GM23338 (cell line): ENCODE results near the gene EPHA4. TPM values are rescaled to one million over a fixed set of nuclear protein-coding genes. Genes with fewer than 3 reads are reported as not detected.
A peak's percentile ranks its signal among the peaks of the same experiment; 100 is the strongest.

Source experiments
- ATAC-seq: fragments of 200-7000 bp; cut with Tn5 transposase; 3 replicates; pipeline ENCODE4 v1.9.1; 2020
- DNase-seq: peaks from one replicate; pipeline ENCODE4 v3.0.0-alpha.2; 2015; ENCODE audit warnings: low spot score
- H2AFZ ChIP-seq: fragments of 200-600 bp; sonication (generic); 2 replicates; pipeline ENCODE4 v1.8.0; 2016; ENCODE audit warnings: antibody characterized with exemption, mild to moderate bottlenecking, moderate library complexity
- H3F3A ChIP-seq: fragments of 200-600 bp; sonication (generic); replicated peaks from 2 replicates; pipeline ENCODE4 v1.8.0; 2017; ENCODE audit warnings: antibody characterized with exemption, mixed run types, low read depth
- H3K27ac ChIP-seq: fragments of 200-600 bp; sonication (generic); 2 replicates; pipeline ENCODE4 v1.6.1; 2016; ENCODE audit warnings: low read depth
- H3K27me3 ChIP-seq: fragments of 200-600 bp; sonication (generic); 2 replicates; pipeline ENCODE4 v1.8.0; 2016; ENCODE audit warnings: mild to moderate bottlenecking, mixed run types, moderate library complexity; ENCODE audit not compliant: insufficient read depth
- H3K36me3 ChIP-seq: fragments of 200-600 bp; sonication (generic); 2 replicates; pipeline ENCODE4 v1.8.0; 2016; ENCODE audit warnings: mild to moderate bottlenecking; ENCODE audit not compliant: insufficient read depth
- H3K4me1 ChIP-seq: fragments of 200-600 bp; sonication (generic); 2 replicates; pipeline ENCODE4 v1.8.0; 2016; ENCODE audit warnings: mild to moderate bottlenecking, moderate library complexity; ENCODE audit not compliant: insufficient read depth
- H3K4me2 ChIP-seq: fragments of 200-600 bp; sonication (generic); 2 replicates; pipeline ENCODE4 v1.7.1; 2017; ENCODE audit warnings: mixed run types
- H3K4me3 ChIP-seq: fragments of 200-600 bp; sonication (generic); 2 replicates; pipeline ENCODE4 v1.6.1; 2016; ENCODE audit warnings: mixed run types
- H3K79me2 ChIP-seq: fragments of 200-600 bp; sonication (generic); replicated peaks from 2 replicates; pipeline ENCODE4 v1.8.0; 2017; ENCODE audit warnings: mild to moderate bottlenecking; ENCODE audit not compliant: insufficient read depth
- H3K9me2 ChIP-seq: fragments of 200-600 bp; sonication (generic); 2 replicates; pipeline ENCODE4 v1.8.0; 2017; ENCODE audit not compliant: insufficient read depth
- H4K20me1 ChIP-seq: fragments of 200-600 bp; sonication (generic); replicated peaks from 2 replicates; pipeline ENCODE4 v1.8.0; 2017; ENCODE audit warnings: mild to moderate bottlenecking; ENCODE audit not compliant: insufficient read depth
- H3K27ac Mint-ChIP-seq: 2 replicates; pipeline ENCODE4 v1.8.0; 2020; ENCODE audit warnings: inconsistent platforms, mild to moderate bottlenecking, moderate library complexity, mixed read lengths
- H3K27me3 Mint-ChIP-seq: 3 replicates; pipeline ENCODE4 v1.8.0; 2022; ENCODE audit warnings: low read depth, mild to moderate bottlenecking, moderate library complexity, mixed read lengths, inconsistent platforms; ENCODE audit not compliant: insufficient read depth, poor library complexity
- H3K36me3 Mint-ChIP-seq: 3 replicates; pipeline ENCODE4 v1.8.0; 2021; ENCODE audit warnings: low read depth, mild to moderate bottlenecking, inconsistent platforms, moderate library complexity, mixed read lengths
- H3K4me1 Mint-ChIP-seq: 3 replicates; pipeline ENCODE4 v1.8.0; 2020; ENCODE audit warnings: mild to moderate bottlenecking, inconsistent platforms, mixed read lengths
- H3K4me3 Mint-ChIP-seq: 3 replicates; pipeline ENCODE4 v1.8.0; 2021; ENCODE audit warnings: moderate library complexity, mild to moderate bottlenecking, inconsistent platforms, mixed read lengths
- H3K9me3 Mint-ChIP-seq: 3 replicates; pipeline ENCODE4 v1.8.0; 2020; ENCODE audit warnings: moderate library complexity, mild to moderate bottlenecking, inconsistent platforms, mixed read lengths
- CREB1 ChIP-seq: fragments of 250-450 bp; sonication (Bioruptor Pico); IDR thresholded peaks from 2 replicates; pipeline ENCODE4 v1.5.0; 2020; ENCODE audit warnings: low read depth, mild to moderate bottlenecking, moderate library complexity
- EZH2 ChIP-seq: fragments of 200-600 bp; sonication (generic); IDR thresholded peaks from one replicate; pipeline ENCODE4 v1.8.0; 2017; ENCODE audit warnings: antibody characterized with exemption, mild to moderate bottlenecking, low read depth; ENCODE audit not compliant: unreplicated experiment
- EZH2phosphoT487 ChIP-seq: fragments of 200-600 bp; sonication (generic); IDR thresholded peaks from one replicate; pipeline ENCODE4 v1.8.1; 2018; ENCODE audit warnings: antibody characterized with exemption; ENCODE audit not compliant: unreplicated experiment
- JUNB ChIP-seq: IDR thresholded peaks from one replicate; pipeline ENCODE4 v1.6.1; 2016; ENCODE audit warnings: antibody characterized with exemption; ENCODE audit not compliant: unreplicated experiment
- POLR2AphosphoS5 ChIP-seq: IDR thresholded peaks from 2 replicates; pipeline ENCODE4 v1.6.1; 2016; ENCODE audit warnings: antibody characterized with exemption, low read depth
- STAT1 ChIP-seq: IDR thresholded peaks from one replicate; pipeline ENCODE4 v1.6.1; 2016; ENCODE audit warnings: antibody characterized with exemption; ENCODE audit not compliant: unreplicated experiment
- ZNF114 ChIP-seq: fragments of 250-450 bp; sonication (Bioruptor Pico); IDR thresholded peaks from 2 replicates; pipeline ENCODE4 v1.5.0; 2020; ENCODE audit warnings: mild to moderate bottlenecking, moderate library complexity
- ZNF331 ChIP-seq: fragments of 250-450 bp; sonication (Bioruptor Pico); IDR thresholded peaks from 2 replicates; pipeline ENCODE4 v1.5.0; 2020; ENCODE audit warnings: low read depth, mild to moderate bottlenecking, moderate library complexity
- polyA plus RNA-seq: library from polyadenylated mRNA; unstranded; fragments of >200 nt; fragmentation: Nextera tagmentation; extraction: Ambion mirVana; gene quantifications from 2 replicates; pipeline ENCODE4 v1.2.1, GENCODE V29; 2016
- total RNA-seq: library from RNA; depleted of rRNA; stranded (reverse); fragments of >200 nt; shearing (Covaris generic); gene quantifications from 2 replicates; pipeline ENCODE4 v1.2.3, GENCODE V29; 2014
- TF ChIP-seq, protein P1 (sequence below): fragments of 250-450 bp; sonication (Bioruptor Pico); IDR thresholded peaks from 2 replicates; pipeline ENCODE4 v1.5.0; 2020; ENCODE audit warnings: mild to moderate bottlenecking, moderate library complexity
- TF ChIP-seq, protein P2 (sequence below): IDR thresholded peaks from 2 replicates; pipeline ENCODE4 v1.6.1; 2016; ENCODE audit warnings: antibody characterized with exemption

The EPHA4 gene
- total and polyA plus RNA-seq, 2 experiments from 2014 or later: 4.1 to 6.2 TPM

DNA sequence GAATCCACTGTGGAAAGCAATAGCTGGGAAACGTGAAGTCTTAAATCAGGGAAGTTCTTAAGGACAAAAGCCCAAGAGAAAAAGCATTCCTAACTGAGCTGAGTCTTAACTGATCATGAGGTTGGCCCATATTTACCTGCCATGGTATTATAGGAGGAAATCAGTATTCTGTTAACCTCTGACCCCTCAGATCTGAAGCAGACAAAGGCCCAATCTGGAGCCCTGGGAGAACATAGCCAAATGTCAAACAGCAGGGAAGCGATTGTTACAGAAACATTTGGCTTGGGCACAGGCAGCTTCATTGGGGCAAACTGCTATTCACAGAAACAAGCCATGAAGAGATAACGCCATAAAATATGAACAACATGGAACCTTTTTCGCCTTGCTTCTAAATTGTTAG lies 18.8 kb downstream of the EPHA4 start:
- peaks cover 38% of the 10 kb centered on the region for H3K4me1 ChIP-seq
- no peaks in the 10 kb centered on the region for H3K9me3 Mint-ChIP-seq

More for the DNA sequence above, 18.8 kb downstream of the EPHA4 start:
- no peak for TF ChIP-seq CREB1 (CRISPR knock-in tag)
- TF ChIP-seq, protein P1, sequence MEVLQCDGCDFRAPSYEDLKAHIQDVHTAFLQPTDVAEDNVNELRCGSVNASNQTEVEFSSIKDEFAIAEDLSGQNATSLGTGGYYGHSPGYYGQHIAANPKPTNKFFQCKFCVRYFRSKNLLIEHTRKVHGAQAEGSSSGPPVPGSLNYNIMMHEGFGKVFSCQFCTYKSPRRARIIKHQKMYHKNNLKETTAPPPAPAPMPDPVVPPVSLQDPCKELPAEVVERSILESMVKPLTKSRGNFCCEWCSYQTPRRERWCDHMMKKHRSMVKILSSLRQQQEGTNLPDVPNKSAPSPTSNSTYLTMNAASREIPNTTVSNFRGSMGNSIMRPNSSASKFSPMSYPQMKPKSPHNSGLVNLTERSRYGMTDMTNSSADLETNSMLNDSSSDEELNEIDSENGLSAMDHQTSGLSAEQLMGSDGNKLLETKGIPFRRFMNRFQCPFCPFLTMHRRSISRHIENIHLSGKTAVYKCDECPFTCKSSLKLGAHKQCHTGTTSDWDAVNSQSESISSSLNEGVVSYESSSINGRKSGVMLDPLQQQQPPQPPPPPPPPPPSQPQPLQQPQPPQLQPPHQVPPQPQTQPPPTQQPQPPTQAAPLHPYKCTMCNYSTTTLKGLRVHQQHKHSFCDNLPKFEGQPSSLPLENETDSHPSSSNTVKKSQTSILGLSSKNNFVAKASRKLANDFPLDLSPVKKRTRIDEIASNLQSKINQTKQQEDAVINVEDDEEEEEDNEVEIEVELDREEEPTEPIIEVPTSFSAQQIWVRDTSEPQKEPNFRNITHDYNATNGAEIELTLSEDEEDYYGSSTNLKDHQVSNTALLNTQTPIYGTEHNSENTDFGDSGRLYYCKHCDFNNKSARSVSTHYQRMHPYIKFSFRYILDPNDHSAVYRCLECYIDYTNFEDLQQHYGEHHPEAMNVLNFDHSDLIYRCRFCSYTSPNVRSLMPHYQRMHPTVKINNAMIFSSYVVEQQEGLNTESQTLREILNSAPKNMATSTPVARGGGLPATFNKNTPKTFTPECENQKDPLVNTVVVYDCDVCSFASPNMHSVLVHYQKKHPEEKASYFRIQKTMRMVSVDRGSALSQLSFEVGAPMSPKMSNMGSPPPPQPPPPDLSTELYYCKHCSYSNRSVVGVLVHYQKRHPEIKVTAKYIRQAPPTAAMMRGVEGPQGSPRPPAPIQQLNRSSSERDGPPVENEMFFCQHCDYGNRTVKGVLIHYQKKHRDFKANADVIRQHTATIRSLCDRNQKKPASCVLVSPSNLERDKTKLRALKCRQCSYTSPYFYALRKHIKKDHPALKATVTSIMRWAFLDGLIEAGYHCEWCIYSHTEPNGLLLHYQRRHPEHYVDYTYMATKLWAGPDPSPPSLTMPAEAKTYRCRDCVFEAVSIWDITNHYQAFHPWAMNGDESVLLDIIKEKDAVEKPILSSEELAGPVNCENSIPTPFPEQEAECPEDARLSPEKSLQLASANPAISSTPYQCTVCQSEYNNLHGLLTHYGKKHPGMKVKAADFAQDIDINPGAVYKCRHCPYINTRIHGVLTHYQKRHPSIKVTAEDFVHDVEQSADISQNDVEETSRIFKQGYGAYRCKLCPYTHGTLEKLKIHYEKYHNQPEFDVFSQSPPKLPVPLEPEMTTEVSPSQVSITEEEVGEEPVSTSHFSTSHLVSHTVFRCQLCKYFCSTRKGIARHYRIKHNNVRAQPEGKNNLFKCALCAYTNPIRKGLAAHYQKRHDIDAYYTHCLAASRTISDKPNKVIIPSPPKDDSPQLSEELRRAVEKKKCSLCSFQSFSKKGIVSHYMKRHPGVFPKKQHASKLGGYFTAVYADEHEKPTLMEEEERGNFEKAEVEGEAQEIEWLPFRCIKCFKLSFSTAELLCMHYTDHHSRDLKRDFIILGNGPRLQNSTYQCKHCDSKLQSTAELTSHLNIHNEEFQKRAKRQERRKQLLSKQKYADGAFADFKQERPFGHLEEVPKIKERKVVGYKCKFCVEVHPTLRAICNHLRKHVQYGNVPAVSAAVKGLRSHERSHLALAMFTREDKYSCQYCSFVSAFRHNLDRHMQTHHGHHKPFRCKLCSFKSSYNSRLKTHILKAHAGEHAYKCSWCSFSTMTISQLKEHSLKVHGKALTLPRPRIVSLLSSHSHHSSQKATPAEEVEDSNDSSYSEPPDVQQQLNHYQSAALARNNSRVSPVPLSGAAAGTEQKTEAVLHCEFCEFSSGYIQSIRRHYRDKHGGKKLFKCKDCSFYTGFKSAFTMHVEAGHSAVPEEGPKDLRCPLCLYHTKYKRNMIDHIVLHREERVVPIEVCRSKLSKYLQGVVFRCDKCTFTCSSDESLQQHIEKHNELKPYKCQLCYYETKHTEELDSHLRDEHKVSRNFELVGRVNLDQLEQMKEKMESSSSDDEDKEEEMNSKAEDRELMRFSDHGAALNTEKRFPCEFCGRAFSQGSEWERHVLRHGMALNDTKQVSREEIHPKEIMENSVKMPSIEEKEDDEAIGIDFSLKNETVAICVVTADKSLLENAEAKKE (CRISPR knock-in tag): no peak
- TF ChIP-seq, protein P2, sequence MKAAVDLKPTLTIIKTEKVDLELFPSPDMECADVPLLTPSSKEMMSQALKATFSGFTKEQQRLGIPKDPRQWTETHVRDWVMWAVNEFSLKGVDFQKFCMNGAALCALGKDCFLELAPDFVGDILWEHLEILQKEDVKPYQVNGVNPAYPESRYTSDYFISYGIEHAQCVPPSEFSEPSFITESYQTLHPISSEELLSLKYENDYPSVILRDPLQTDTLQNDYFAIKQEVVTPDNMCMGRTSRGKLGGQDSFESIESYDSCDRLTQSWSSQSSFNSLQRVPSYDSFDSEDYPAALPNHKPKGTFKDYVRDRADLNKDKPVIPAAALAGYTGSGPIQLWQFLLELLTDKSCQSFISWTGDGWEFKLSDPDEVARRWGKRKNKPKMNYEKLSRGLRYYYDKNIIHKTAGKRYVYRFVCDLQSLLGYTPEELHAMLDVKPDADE: no peak
- TF ChIP-seq POLR2AphosphoS5: no peak
- no peak for TF ChIP-seq EZH2phosphoT487
- TF ChIP-seq ZNF114: no peak
- TF ChIP-seq EZH2: no peak
- no peak for TF ChIP-seq JUNB
- no peak for TF ChIP-seq ZNF331 (CRISPR knock-in tag)
- no peak for TF ChIP-seq STAT1
- Mint-ChIP-seq H3K27ac (no peak overlapping the region), H3K4me1 (peaks cover 42% of the 10 kb centered on the region), H3K4me3 (no peak overlapping the region), H3K27me3 (no peaks in the 10 kb centered on the region), H3K36me3 (peaks cover under 1% of the 10 kb centered on the region; the same call in 1 of the 3 replicates)
- H3F3A ChIP-seq: no peaks in the 10 kb centered on the region
- no peak; the same call in 2 of the 3 replicates for ATAC-seq
- no peaks in the 10 kb centered on the region for H4K20me1 ChIP-seq
- no peaks in the 10 kb centered on the region; the same call in 1 of the 2 replicates for H3K79me2 ChIP-seq
- H3K9me2 ChIP-seq: no peaks in the 10 kb centered on the region
- no peak overlapping the region for H3K4me3 ChIP-seq
- H3K4me2 ChIP-seq: peak overlapping the region; percentile 33; the same call in 1 of the 2 replicates
- no peak overlapping the region for H2AFZ ChIP-seq
- no peaks in the 10 kb centered on the region for H3K36me3 ChIP-seq
- no peaks in the 10 kb centered on the region for H3K27me3 ChIP-seq
- no peak overlapping the region for H3K27ac ChIP-seq
- no peak for DNase-seq
